Gastrocnemius medialis (tissue), 4 donors: ENCODE data around the gene MAGEA11. TPM values are rescaled to one million over a fixed set of nuclear protein-coding genes. Genes with fewer than 3 reads are reported as not detected.
"Not testable (repeated sequence)": the region's sequence is repeated elsewhere in the genome, so short reads cannot be mapped to it uniquely, and the experiment has no call there.

Experiments
- ATAC-seq, 2 donors: fragments of 150-250 bp; one replicate each; pipeline ENCODE4 v1.9.1; 2016
- DNase-seq, 2 donors: peaks; one replicate each; pipeline ENCODE4 v3.0.0-alpha.2; 2019
- H3K27ac ChIP-seq, 4 donors: fragments of 200-600 bp; sonication (generic); 1 replicate in 1 of 4; 2 replicates in 3 of 4; pipeline ENCODE4 v1.5.1; 2016 to 2018; ENCODE audit warnings: mild to moderate bottlenecking in 2 of 4, moderate library complexity in 1 of 4
- H3K27me3 ChIP-seq, 3 donors: fragments of 200-600 bp; sonication (generic) in 2 of 3; 1 replicate in 1 of 3; 2 replicates in 2 of 3; pipeline versions ENCODE4 v1.5.1 to v1.6.0; 2016 to 2019; ENCODE audit warnings: mild to moderate bottlenecking in 1 of 3, moderate library complexity in 1 of 3
- H3K36me3 ChIP-seq, 2 donors: fragments of 200-600 bp; sonication (generic) in 1 of 2; one replicate each; pipeline ENCODE4 v1.5.1; 2017 to 2018
- H3K4me1 ChIP-seq, 2 donors: fragments of 200-600 bp; sonication (generic) in 1 of 2; one replicate each; pipeline ENCODE4 v1.5.1; 2016 to 2017; ENCODE audit warnings: mild to moderate bottlenecking in 2 of 2
- H3K4me3 ChIP-seq, 4 donors: fragments of 200-600 bp; sonication (generic) in 3 of 4; 1 replicate in 1 of 4; 2 replicates in 3 of 4; pipeline ENCODE4 v1.5.1; 2016 to 2019; ENCODE audit warnings: mild to moderate bottlenecking in 2 of 4
- H3K9me3 ChIP-seq, 3 donors: fragments of 200-600 bp; sonication (generic) in 2 of 3; 1 replicate in 1 of 3; 2 replicates in 2 of 3; pipeline ENCODE4 v1.5.1; 2016 to 2019
- POLR2A ChIP-seq, 2 donors: fragments of 450-650 bp; IDR thresholded peaks; one replicate each; pipeline ENCODE4 v1.6.1; 2017; ENCODE audit warnings: antibody characterized with exemption in 2 of 2, mild to moderate bottlenecking in 2 of 2, moderate library complexity in 2 of 2
- in situ Hi-C, 4 donors: fragments of 200-750 bp; cut with MboI; loops; one replicate each; pipeline versions ENCODE4 v1.15.0 to v1.8.0; 2017; ENCODE audit warnings: low sequenced_read_pairs in 4 of 4
- intact Hi-C: fragments of 100-400 bp; cut with DNase I; formaldehyde crosslinking; loops from one replicate; pipeline ENCODE4 v1.15.1; 2023; ENCODE audit warnings: low total_unique reads
- total RNA-seq, 4 donors: library from RNA; depleted of rRNA; stranded (reverse); fragments of >200 nt; gene quantifications; one replicate each; pipeline versions ENCODE4 v1.1.0 to v1.2.3, GENCODE V29; 2016
- TF ChIP-seq, protein P1 (sequence below), 5 experiments: fragments of 450-650 bp in 3 of 5; fragments of 200-600 bp in 2 of 5; sonication (generic) in 2 of 5; IDR thresholded peaks in 4 of 5; conservative IDR thresholded peaks in 1 of 5; 1 replicate in 4 of 5; 2 replicates in 1 of 5; pipeline ENCODE4 v1.5.1; 2016 to 2019; ENCODE audit warnings: antibody characterized with exemption in 5 of 5, mild to moderate bottlenecking in 3 of 5, moderate library complexity in 3 of 5

Gene MAGEA11
- total RNA-seq, 4 donors from 2014 or later, result not detected

- ATAC-seq (no peak), DNase-seq (no peak)
- Histone ChIP-seq H3K9me3 (no peaks in the 10 kb centered on the region), H3K27ac (no peak overlapping the region), H3K4me3 (no peak overlapping the region), H3K27me3 (no peaks in the 10 kb centered on the region), H3K4me1 (no peaks in the 10 kb centered on the region), H3K36me3 (no peaks in the 10 kb centered on the region)
- in situ Hi-C loops (no loop called here), intact Hi-C loops (no loop called here)
- TF ChIP-seq, protein P1, sequence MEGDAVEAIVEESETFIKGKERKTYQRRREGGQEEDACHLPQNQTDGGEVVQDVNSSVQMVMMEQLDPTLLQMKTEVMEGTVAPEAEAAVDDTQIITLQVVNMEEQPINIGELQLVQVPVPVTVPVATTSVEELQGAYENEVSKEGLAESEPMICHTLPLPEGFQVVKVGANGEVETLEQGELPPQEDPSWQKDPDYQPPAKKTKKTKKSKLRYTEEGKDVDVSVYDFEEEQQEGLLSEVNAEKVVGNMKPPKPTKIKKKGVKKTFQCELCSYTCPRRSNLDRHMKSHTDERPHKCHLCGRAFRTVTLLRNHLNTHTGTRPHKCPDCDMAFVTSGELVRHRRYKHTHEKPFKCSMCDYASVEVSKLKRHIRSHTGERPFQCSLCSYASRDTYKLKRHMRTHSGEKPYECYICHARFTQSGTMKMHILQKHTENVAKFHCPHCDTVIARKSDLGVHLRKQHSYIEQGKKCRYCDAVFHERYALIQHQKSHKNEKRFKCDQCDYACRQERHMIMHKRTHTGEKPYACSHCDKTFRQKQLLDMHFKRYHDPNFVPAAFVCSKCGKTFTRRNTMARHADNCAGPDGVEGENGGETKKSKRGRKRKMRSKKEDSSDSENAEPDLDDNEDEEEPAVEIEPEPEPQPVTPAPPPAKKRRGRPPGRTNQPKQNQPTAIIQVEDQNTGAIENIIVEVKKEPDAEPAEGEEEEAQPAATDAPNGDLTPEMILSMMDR (IDR thresholded peaks at IDR 0.05 in 4 of 5, conservative IDR thresholded peaks at IDR 0.05 in 1 of 5), result no peak
- TF ChIP-seq POLR2A (IDR thresholded peaks at IDR 0.05), result no peak
Observed at GRCh38 chrX:149758068-149758714, 46.3 kb downstream of the MAGEA11 start.

DNA sequence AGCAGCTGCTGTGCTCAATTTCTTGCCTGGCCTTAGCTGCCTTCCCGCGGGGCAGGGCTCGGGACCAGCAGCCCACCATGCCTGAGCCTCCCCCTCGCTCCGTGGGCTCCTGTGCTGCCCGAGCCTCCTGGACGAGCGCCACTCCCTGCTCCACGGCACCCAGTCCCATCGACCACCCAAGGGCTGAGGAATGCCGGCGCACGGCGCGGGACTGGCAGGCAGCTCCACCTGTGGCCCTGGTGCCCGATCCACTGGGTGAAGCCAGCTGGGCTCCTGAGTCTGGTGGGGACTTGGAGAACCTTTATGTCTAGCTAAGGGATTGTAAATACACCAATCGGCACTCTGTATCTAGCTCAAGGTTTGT lies 46.8 kb downstream of the MAGEA11 start:
- in situ Hi-C loops, DNase-seq, H3K9me3 ChIP-seq, H3K36me3 ChIP-seq, H3K27ac ChIP-seq, H3K4me1 ChIP-seq, H3K27me3 ChIP-seq, intact Hi-C loops, H3K4me3 ChIP-seq, ATAC-seq: not testable (repeated sequence)

- Histone ChIP-seq H3K4me3 (no peak overlapping the region), H3K36me3 (no peaks in the 10 kb centered on the region), H3K4me1 (no peaks in the 10 kb centered on the region), H3K9me3 (no peaks in the 10 kb centered on the region), H3K27me3 (no peaks in the 10 kb centered on the region), H3K27ac (no peak overlapping the region)
- in situ Hi-C loops, result no loop called here
- no peak for TF ChIP-seq POLR2A (IDR thresholded peaks at IDR 0.05)
- TF ChIP-seq, protein P1 (IDR thresholded peaks at IDR 0.05 in 4 of 5, conservative IDR thresholded peaks at IDR 0.05 in 1 of 5), result no peak
- intact Hi-C loops, result no loop called here
- no peak for ATAC-seq
- DNase-seq, result no peak
Observed at GRCh38 chrX:149759824-149760223, 48.0 kb downstream of the MAGEA11 start.

DNA sequence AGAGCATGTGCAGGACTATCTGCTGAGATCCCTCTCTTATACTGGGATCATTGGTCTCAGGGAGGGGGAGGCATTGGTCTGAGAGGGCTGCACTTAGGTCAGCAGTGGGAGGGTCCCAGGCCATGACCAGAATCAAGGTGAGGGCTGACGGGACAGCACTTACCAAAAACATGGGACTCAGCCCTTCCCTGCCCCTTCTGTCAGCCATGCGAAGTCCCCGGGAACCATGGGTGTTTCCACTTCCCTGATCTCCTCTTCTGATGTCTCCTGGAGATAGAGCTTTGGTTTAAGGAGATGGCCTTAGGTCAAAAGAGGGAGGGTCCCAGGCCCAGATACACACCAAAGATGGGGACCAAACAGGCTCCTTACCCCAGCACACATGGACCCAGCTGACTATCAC lies 49.1 kb downstream of the MAGEA11 start:
- Histone ChIP-seq H3K4me3 (no peak overlapping the region), H3K27me3 (no peaks in the 10 kb centered on the region), H3K4me1 (no peaks in the 10 kb centered on the region), H3K9me3 (no peaks in the 10 kb centered on the region), H3K27ac (no peak overlapping the region), H3K36me3 (no peaks in the 10 kb centered on the region)
- intact Hi-C loops, result no loop called here
- no peak for TF ChIP-seq POLR2A (IDR thresholded peaks at IDR 0.05)
- DNase-seq (no peak), ATAC-seq (no peak)
- in situ Hi-C loops, result no loop called here

DNA sequence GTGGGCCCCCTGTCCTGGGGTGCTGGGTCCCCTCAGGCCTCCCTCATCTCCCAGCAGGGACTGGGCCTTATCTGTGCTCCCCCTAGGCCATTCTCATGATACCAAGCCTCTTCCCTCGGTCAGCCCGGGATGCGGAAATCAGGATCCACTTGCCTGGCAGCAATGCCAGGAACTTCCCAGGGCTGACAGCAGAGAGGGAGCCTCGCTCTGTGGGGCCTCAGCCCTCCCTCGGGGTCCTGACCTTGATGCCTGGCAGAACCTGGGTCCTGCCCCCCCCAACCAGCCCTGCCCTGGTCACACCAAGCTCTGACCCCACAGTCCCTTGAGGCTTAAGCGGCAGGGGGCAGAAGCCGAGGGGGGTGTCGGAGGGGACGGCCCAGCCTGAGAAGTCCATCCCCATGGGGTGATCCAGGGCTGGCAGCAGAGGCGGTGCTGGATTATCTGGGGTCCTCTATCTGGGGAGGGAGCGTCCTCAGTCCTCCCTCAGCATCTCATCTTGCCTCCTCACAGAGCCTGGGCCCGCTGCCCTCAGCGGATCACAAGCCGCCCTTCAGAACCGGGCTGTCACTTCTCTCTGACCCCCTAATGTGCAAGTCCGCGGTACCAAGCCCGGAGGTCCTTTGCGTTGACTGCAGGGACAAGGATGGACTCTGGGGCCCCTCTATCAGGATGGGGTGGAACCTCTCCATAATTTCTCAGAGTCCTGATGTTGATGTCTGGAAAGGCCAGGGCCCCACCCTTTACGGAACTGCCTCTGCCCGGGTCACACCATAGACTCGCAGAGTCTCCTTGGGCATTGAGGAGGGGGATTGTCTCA lies 50.2 kb downstream of the MAGEA11 start:
- intact Hi-C loops, H3K27ac ChIP-seq, in situ Hi-C loops, ATAC-seq, DNase-seq, H3K4me3 ChIP-seq, H3K4me1 ChIP-seq, H3K9me3 ChIP-seq, H3K27me3 ChIP-seq, H3K36me3 ChIP-seq: not testable (repeated sequence)

DNA sequence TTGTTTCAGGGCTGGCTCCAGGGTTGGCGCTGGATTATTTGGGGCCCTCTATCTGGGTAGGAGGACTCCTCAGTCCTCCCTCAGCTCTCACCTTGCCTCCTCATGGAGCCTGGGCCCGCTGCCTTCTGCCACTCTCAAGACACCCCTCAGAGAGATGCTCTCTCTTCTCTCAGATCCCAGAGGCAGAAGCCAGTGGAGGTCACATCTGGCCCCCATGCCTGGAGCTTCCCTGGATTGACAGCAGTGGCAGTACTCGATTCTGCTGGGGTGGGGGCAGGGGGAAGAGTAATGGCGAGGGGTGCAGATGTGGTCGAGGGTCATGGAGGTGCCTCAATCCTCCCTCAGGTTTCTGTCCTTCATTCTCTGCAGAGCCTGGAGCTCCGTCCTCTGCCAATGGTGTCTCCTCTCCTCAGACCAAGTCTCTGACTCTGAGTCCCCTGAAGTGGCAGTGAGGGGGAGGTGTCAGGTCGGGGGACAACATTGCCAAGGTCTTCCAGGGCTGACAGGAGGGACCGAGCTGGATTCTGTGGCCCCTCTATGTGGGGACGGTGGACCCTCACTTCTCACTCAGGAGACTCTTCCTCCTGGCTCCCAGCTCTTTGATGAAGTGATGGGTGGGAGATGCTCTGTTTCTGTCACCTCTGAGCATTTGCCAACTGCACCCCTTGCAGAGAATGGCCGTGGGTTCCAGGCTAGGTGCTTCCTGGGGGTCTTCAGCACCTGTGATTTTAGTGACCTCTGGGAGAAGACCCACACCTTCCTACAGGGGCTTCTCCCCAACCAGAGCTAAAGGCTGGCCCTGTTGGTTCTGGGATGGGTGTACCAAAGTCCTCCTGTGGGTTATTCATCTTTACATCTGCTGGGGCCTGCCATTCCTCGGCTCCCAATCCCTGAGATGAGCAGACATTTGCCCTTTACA lies 51.1 kb downstream of the MAGEA11 start:
- intact Hi-C loops (no loop called here), in situ Hi-C loops (no loop called here)
- Histone ChIP-seq H3K9me3 (no peaks in the 10 kb centered on the region), H3K27me3 (no peaks in the 10 kb centered on the region), H3K27ac (no peak overlapping the region), H3K4me1 (no peaks in the 10 kb centered on the region), H3K4me3 (no peak overlapping the region), H3K36me3 (no peaks in the 10 kb centered on the region)
- no peak for ATAC-seq
- no peak for DNase-seq
- TF ChIP-seq, protein P1 (IDR thresholded peaks at IDR 0.05 in 4 of 5, conservative IDR thresholded peaks at IDR 0.05 in 1 of 5), result no peak
- no peak for TF ChIP-seq POLR2A (IDR thresholded peaks at IDR 0.05)
